Ramos (cell line): ENCODE results near the gene ATP2B2.

Experiments
- in situ Hi-C: fragments of 300-500 bp; cut with MboI; formaldehyde crosslinking; loops from one replicate; pipeline ENCODE4 v1.14.3; 2022; ENCODE audit warnings: low sequenced_read_pairs; ENCODE audit not compliant: unreplicated experiment

ATP2B2 gene

GRCh38 chr3:10514407-10515069, 9.2 kb upstream of the ATP2B2 start:
- in situ Hi-C loops, result loop anchor here (25.0 kb wide), 1 partner anchor 177 kb away; no protein-coding TSS in a partner anchor

DNA sequence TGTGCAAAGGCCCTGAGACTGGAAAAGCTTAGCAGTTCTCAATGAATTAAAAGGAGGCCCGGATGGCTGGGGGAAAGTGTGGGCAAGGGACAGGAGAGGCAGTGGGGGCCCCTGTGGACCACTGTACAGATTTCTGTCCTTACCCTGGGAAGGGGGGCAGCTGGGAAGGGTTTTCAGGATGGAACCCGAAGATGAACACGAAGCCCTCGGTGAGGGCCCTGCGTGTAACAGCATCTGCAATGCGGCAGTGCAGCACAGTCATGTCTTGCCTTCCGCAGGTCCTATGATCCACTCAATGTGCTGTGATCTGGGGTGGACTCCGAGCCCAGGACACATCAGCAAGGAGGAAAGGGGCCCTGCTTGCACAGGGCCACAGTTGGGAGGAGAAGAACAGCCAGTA, 7.9 kb upstream of the ATP2B2 start:
- in situ Hi-C loops, result loop anchor here (25.0 kb wide), 1 partner anchor 176 kb away; no protein-coding TSS in a partner anchor

- in situ Hi-C loops, result loop anchor here (25.0 kb wide), 1 partner anchor 175 kb away; no protein-coding TSS in a partner anchor
These were observed 7.3 kb upstream of the ATP2B2 start for GRCh38 chr3:10512687-10513086.

GRCh38 chr3:10511809-10512494, 6.6 kb upstream of the ATP2B2 start:
- in situ Hi-C loops, result loop anchor here (25.0 kb wide), 1 partner anchor 175 kb away; no protein-coding TSS in a partner anchor

DNA sequence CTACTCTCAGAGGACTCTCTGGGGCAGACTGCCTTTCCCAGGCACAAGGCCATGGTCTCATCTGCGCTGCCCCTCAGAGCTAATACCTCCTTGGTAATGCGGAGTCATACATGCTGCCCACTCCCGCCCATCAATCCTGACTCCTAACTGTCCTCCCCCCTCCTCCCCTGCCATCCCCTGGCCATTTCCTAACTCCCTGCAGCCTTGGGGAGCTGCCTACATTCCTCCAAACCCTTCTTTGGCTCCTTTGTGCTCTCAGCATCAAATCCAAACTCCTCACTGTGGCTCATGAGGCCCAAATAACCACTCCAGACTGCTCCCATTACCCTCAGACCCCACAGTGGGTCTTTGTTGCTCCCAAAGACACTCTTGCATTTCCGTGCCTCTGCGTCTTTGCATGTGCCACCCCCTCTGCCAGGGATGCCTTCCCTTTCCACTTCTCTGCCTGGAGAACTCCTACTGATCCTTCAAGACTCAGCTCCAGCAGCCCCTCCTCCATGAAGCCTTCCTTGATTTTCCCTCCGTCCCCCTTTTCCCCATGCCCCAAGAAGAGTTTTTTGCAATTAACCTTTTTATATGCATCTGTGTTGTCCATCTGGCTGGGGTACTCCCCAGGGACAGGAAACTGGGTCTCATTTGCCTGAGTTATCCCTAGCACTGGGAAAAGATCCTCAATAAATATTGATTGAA, 5.5 kb upstream of the ATP2B2 start:
- in situ Hi-C loops, result loop anchor here (25.0 kb wide), 1 partner anchor 174 kb away; no protein-coding TSS in a partner anchor

- in situ Hi-C loops, result loop anchor here (25.0 kb wide), 1 partner anchor 173 kb away; no protein-coding TSS in a partner anchor
These were observed 4.8 kb upstream of the ATP2B2 start for GRCh38 chr3:10510086-10510742.

DNA sequence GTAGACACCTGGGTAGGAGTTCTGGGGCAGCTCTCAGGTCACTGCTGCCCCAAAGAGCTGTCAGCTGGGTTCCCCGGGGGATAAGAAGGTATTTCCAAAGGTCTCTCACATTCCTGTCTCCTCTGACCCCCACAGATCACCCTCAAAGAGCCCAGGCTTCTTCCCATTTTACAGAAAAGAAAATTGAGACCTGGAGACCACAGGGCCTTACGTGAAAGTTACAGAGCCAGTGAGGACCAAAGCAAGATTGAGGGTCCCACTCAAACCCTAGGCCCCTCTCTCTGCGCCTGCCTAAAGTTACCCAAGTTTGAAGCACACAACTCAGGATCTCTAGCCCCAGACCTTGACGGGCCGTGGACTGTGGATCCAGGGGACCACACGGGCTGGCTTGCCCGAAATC, 3.9 kb upstream of the ATP2B2 start:
- in situ Hi-C loops, result loop anchor here (25.0 kb wide), 1 partner anchor 172 kb away; no protein-coding TSS in a partner anchor

- in situ Hi-C loops, result loop anchor here (25.0 kb wide), 1 partner anchor 171 kb away; no protein-coding TSS in a partner anchor
These were observed 3.4 kb upstream of the ATP2B2 start for GRCh38 chr3:10508619-10509260.

DNA sequence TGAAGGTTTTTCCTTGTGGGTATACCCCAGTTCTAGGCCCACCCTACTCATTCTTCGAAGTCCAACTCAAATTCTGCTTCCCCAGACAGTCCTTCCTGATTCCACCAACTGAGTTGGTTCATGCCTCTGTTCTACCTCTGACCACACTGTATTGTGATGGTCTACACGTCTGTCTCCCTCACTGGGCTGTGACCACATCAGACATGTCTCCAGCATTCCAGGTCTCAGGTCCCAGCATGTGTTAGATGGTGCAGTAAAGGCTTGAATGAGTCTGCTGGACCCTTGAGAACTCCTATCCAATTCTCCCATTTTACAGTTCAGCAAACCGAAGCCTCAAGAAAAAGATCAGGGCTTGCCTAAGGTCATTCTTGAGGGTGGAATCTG, 2.8 kb upstream of the ATP2B2 start:
- in situ Hi-C loops, result loop anchor here (25.0 kb wide), 1 partner anchor 171 kb away; no protein-coding TSS in a partner anchor

- in situ Hi-C loops, result loop anchor here (25.0 kb wide), 1 partner anchor 170 kb away; no protein-coding TSS in a partner anchor
These were observed 1.9 kb upstream of the ATP2B2 start for GRCh38 chr3:10507331-10507730.

DNA sequence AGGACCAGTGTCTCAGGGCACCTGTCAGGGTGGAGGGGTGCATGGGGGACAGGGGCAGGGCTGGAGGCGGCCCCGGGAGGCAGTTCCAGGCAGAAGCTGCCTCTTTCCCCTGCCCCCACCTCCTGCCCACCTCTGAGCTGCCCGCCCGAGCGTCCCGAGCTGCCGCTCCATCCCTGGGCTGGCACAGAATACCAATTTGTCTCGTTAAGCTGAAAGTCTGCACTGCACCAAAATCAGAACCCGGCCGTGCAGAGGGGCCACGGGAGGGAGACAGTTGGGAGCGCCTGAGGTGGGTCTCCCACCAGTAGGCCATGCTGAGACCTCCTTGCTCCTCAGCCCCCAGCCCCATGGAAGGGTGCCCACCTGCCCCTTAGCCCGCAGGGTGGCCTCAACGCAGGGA, 1.3 kb upstream of the ATP2B2 start:
- in situ Hi-C loops, result loop anchor here (25.0 kb wide), 1 partner anchor 169 kb away; no protein-coding TSS in a partner anchor

DNA sequence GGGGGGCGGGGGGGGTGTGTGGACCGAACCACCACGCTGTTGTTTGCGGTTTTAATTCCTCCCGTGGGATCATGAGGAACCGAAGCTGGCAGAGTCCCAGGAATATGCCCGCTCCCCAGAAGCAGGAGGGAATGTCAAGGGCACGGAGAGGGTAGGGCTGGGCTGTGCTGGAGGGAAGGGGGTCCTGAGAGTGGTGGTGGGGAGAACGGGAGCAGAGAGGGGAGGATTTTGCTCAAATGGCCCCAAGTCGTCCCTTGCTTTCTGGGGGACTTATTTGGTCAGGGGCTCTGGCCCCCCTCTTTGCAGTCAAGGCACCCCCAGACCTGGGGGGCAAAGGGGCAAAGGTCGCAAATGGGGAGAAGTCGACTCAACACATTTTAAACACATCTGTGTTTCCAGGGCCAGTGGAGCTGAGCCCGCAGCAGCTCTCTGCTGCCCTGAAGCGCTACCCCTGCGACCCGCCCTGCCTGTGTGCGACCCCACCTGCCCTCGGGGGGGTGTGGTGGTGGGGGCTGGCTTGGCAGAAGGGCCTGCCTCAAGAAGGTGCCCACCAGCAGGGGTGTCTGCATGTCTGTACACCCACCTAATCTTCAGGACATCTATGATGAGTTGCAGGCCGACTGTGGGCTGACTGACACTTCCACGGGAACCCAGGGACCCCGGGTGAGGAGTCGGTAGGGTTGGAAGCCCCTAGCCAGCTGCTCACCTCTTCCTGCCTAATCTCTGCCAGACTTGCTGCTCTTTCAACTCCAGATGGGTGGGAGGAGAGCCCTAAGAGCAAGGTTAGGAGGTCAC, 602 bp upstream of the ATP2B2 start:
- in situ Hi-C loops, result loop anchor here (25.0 kb wide), 1 partner anchor 169 kb away; no protein-coding TSS in a partner anchor

DNA sequence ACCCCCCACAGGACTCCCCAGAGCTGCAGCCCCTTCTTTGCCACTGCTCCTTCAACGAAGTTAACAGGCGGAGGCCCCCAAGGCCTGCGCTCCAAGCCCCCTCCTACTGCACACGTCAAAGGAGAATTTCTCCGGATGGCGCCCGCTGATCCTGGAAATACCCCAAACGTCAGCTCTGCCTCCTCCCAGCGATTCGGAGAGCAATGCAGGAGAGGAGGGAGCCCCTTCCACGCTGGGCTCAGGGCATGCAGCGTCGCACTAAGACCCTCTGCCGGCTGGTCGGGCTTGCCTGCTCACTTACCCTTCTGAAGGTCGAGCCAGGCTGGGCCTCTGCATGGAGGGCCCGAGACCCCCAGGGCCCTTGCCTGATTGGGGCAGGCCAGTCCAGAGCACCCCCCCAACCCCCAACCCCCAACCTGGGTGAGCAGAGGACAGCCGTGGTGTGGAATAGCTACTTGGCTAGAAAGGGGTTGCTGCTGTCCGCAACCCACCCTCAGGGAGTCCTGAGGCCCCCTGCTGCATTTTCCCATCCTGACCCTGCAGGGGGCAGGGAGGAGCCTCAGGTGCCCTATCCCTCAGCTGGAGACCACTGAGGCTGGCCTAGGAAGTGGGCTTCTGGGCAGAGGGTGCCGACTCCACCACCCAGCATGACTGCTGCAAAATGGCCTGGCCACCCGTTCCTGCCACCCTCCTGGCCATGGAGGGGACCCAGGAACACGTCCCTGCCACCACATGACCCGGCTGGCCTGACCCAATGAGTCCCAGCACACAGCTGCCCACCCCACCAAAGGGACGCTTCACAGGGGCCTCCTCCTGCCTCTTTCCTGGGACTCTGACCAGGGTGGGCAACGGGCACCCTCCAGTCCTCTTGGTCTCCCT, 976 bp downstream of the ATP2B2 start:
- in situ Hi-C loops, result loop anchor here (25.0 kb wide), 1 partner anchor 167 kb away; no protein-coding TSS in a partner anchor

DNA sequence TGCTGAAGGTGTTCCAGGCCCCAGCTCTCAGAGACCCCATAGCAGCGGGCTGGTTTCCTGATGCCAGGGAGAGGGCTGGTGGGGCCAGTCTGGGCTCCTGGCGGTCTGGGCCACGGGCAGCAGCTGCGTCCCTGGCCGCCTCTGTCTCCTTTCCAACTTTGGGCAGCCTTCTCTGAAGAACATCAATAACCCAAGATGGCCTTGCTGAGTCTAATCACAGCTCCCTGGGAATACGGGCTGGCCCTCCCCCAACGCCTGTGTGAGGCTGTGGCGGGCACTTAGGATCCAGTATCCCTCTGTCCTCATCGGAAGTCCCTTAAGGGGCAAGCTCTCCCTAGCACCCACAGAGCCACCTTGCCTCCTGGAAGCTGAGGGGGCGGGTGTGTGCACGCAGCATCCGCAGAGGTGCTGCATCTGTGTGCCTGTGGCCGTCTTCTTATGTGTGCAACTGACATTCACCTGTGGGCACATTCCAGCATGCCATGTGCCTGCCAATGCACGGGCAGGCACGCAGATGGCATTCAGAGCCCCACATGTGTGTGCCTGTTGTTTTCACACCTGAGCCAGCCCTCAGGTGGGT, 2.1 kb downstream of the ATP2B2 start:
- in situ Hi-C loops, result loop anchor here (25.0 kb wide), 1 partner anchor 166 kb away; no protein-coding TSS in a partner anchor

DNA sequence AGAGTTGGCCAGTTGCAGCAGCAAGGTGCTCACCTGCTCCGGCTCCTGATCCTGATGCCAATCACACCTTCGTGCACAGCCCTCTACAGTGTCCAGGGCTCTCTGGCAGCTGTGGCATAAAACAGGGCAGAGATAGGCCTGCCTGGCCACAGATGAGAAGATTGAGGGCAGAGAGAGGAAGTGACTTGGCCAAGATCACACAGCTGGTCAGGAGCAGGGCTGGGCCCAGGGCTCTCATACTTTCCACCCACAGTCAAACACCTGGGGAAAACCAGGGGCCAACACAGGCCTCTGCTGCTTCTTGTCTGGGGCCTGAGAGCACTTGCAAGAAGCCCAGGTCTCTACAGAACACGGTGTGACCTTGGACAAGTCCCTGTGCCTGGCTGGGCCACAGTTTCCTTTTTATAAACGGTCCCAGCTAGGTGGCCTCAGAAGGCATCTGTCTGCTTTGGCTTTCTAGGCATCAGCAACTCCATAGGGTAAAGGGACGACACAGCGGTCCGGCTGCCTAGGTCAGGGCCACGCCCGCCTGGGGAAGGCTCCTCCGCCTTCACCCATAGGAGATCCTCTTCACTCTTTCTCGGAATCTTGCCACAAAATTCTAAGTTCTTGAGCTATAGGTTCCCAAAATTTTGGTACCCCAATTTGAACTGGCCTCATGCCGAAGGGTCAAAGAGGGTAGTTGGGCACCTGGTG, 3.1 kb downstream of the ATP2B2 start:
- in situ Hi-C loops, result loop anchor here (25.0 kb wide), 1 partner anchor 165 kb away; no protein-coding TSS in a partner anchor

DNA sequence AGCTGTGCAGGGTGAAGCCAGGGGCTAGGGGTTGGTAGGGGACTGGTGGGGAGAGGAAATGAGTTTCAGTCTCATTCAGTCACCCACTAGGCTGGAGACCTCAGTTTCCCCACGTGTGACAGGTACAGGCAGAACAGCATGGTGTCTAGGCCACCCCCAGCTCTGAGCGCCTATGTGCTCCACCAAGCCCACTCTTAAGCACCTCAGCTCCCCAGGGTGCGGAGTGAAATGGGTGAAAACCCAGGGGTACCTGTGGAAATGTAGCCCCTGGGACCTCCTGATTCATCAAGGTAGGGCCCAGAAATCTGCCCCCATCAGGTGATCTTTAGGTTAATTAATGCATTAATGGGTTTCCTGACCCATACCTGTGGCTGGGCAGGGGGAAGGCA, 3.7 kb downstream of the ATP2B2 start:
- in situ Hi-C loops, result loop anchor here (25.0 kb wide), 1 partner anchor 164 kb away; no protein-coding TSS in a partner anchor
